Measurements from ENCODE around the gene PRXL2A.
"Not testable (repeated sequence)": the region's sequence is repeated elsewhere in the genome, so short reads cannot be mapped to it uniquely, and the experiment has no call there.

The PRXL2A gene

DNA sequence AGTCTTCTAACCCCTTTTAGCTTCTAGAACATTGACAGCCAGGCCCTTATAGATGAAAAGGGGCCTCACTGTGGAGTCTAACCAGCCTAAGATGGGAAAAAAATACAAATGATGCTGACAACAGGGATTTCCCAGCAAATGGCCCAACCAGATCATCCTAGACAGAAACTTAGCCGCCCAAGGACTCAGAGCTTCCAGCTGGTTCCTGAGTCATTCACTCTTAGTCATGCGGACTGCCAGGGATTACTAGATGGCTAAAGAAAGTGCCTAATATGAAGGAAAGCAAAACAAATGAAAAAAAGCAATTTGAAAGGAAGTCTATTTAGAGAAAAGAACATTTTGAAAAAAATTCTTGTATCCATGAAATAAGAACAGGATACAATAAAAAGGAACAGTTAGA lies 69.5 kb downstream of the PRXL2A start:
- no peak for DNase-seq

DNA sequence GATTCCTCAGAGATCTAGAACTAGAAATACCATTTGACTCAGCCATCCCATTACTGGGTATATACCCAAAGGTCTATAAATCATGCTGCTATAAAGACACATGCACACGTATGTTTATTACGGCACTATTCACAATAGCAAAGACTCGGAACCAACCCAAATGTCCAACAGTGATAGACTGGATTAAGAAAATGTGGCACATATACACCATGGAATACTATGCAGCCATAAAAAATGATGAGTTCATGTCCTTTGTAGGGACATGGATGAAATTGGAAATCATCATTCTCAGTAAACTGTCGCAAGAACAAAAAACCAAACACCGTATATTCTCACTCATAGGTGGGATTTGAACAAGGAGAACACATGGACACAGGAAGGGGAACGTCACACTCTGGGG lies 72.0 kb downstream of the PRXL2A start:
- DNase-seq: not testable (repeated sequence)

DNA sequence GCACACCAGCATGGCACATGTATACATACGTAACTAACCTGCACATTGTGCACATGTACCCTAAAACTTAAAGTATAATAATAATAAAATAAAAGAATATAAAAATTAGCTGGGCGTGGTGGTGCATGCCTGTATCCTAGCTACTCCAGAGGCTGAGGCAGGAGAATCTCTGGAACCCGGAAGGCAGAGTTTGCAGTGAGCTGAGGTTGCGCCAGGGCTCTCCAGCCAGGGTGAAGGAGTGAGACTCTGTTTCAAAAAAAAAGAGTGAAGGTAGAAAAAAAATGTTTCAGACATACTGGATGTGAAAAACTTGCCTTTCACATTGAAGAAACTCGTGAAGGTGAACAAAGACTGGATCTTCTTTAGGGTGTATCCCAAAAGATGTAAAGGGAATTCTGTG lies 72.5 kb downstream of the PRXL2A start:
- no peak for DNase-seq

DNA sequence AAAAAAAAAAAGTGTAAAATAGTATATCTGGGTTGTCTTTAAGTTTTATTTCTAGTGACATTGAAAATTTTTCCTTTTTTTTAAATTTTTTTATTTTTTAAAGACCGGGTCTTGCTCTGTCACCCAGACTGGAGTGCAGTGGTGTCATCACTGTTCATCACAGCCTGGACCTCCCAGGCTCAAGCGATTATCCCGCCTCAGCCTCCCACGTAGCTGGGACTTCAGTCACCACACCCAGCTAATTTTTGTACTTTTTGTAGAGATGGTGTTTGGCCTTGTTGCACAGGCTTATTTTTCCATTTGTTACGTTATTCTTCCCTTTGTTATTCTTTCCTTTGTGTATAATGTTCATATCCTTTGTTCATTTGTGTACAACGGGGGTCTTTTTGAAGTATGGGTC lies 75.9 kb downstream of the PRXL2A start:
- DNase-seq: no peak

DNA sequence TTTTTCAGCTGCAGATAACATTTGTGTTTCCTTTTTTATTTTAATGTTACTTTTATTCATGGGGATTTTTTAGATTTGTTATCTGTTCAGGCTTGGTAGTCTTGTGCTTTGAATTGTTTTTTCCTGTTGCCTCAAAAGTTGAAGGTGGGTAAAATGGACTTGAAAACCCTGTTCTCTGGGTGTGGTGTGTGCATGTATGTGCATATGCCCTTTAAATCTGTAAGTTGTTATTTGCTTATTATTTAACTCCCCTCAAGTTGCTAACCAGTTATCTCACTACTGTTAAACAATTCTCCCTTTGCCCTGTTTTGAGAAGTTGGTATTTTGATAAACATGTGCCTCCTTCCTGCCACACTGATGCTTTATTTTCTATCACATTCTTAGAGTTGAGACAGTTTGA lies 76.3 kb downstream of the PRXL2A start:
- no peak for DNase-seq

DNA sequence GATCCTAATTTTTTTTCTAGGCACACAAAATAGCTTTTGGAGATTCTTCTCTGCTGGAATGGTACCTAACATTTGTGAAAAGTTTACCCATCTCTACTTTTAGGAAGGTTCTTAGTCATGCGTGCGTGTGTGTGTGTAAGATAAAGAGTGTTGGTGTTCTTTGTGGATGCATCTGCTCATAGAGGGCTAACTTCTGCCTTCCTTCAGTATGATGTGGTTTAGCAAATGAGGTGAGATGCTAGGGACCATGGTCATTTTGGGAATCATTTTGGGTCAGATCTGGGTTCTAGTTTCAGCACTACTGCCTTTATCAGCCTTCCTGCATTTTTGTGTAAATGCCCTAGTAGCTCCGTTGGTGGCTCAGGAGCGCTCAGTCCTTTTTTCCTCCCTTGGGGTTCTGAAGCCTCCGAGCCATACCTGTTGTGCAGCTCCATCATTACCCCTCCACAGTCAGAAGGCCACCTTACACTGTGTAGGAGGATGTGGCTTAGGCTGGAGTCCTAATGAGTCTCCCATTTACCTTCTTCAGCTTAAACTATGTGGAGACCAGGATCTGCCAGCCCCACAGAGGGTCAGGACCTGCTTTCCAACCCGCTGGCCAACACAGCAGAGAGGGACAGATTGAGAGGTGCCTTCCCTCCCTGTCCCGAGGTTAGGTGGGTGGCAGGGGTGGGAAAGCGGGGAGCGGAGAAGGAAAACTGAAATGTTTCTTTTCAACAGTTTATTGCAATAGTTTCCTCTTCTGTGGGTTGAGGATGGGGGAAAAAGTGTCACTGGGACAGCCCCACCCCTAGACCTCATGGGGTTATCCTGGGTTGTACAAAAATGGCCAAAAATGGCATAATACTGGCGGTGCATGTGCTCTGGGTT lies 77.0 kb downstream of the PRXL2A start:
- no peak for DNase-seq

DNA sequence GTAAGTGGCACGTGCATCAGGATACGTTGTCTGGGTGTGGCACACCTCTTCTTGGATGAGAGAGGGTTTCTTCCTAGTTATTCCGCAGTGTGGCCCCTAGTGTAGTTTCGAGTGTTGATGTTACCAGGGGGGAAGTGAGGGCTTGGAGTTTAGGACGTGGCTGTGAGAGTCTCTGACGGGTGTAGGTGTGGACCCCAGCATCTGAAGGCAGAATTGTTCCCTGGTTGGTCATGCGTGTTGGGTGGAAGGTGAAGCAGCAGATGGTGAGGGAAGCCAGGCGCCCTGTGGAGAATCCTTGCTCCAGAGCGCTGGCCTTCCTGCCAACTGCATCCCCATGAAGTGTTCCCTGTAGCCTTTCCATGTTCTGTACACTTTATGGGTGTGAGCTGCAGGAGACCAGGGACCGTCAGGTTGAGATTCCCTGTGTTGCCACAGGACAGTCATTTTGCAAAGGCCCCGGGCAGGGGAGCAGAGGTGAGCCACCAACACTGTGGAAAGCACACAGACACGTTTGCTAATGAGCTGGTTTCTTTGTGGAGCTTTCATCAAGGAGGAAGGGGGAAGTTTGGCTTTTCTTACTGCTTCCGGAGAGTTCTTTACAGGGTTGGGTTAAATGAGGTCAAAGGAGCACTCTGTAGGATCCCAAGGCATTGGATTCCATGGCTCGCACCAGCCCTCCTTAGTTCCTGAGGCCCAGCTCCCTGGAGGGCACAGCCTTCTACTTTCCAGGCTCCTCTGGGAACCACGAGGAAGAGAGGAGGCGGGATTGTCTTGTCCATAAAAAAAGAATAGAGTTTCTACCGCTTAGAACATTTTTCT lies 77.8 kb downstream of the PRXL2A start:
- no peak for DNase-seq
